ENCODE data around the gene UPB1.
A peak's percentile ranks its signal among the peaks of the same experiment; 100 is the strongest.

The UPB1 gene

DNA sequence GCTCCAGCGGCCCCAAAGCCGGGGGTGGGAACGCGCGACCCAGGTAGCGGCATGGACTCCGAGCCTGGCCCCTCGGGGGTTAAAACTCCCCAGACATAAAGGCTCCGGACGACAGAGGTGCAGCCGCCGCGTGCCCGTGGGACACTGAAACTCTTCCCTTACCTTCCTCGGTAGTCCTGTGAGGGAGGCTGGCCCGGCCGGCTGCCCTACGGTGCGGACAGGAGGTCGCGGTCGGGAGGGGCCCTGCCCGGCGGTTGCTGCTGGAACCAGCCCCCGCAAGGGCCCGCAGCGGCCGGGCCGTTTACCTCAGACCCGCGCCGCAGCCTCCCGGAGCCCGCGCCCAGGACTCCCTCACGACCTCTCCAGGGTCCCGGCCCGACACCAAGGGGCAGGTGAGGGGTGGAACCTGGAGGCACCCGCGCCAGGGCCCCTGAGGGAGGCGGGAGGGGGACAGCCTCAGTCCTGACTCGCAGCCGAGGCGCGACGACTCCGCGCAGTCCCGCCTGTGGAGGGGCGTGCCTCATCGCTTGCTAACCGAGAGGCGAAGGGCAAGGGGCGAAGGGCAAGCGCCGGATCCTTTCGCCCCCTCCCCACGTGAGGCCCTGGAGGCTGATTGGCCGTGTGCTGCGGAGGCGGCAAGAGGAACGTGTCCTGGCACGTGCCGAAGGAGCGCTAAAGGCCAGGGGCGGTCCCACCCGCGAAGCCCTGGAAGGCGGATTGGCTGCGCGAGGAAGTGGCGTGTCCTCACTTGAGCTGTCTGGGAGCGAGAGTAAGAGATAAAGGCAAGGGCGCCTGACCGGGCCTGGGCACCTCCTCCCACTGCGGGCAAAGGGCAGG is at the start of gene UPB1:
Gene UPB1, plus strand, starts transcription at position 805 of the 837 bp plus-strand sequence. CDS start 72 bp downstream, outside the sequence.
- Histone ChIP-seq H3K9ac (no peak within 1 kb of the TSS), H3K79me2 (no peaks in the 10 kb centered on the region), H3K27me3 (ENCODE audit: control insufficient read depth, insufficient read depth, low read length) (no peaks in the 10 kb centered on the region), H3K36me3 (ENCODE audit: control insufficient read depth, insufficient read depth, low read length) (no peaks in the 10 kb centered on the region), H3K9me3 (ENCODE audit: control insufficient read depth, low read length) (no peaks in the 10 kb centered on the region), H3K4me2 (ENCODE audit: low read length) (peak within 1 kb of the TSS; percentile 59), H3K4me1 (no peaks in the 10 kb centered on the region), H2AFZ (peak within 1 kb of the TSS; percentile 53), H3K27ac (no peak within 1 kb of the TSS), H3K4me3 (ENCODE audit: low read depth, low read length) (no peak within 1 kb of the TSS)
- TF ChIP-seq, protein P1, sequence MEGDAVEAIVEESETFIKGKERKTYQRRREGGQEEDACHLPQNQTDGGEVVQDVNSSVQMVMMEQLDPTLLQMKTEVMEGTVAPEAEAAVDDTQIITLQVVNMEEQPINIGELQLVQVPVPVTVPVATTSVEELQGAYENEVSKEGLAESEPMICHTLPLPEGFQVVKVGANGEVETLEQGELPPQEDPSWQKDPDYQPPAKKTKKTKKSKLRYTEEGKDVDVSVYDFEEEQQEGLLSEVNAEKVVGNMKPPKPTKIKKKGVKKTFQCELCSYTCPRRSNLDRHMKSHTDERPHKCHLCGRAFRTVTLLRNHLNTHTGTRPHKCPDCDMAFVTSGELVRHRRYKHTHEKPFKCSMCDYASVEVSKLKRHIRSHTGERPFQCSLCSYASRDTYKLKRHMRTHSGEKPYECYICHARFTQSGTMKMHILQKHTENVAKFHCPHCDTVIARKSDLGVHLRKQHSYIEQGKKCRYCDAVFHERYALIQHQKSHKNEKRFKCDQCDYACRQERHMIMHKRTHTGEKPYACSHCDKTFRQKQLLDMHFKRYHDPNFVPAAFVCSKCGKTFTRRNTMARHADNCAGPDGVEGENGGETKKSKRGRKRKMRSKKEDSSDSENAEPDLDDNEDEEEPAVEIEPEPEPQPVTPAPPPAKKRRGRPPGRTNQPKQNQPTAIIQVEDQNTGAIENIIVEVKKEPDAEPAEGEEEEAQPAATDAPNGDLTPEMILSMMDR (IDR thresholded peaks at IDR 0.05), result no peak

DNA sequence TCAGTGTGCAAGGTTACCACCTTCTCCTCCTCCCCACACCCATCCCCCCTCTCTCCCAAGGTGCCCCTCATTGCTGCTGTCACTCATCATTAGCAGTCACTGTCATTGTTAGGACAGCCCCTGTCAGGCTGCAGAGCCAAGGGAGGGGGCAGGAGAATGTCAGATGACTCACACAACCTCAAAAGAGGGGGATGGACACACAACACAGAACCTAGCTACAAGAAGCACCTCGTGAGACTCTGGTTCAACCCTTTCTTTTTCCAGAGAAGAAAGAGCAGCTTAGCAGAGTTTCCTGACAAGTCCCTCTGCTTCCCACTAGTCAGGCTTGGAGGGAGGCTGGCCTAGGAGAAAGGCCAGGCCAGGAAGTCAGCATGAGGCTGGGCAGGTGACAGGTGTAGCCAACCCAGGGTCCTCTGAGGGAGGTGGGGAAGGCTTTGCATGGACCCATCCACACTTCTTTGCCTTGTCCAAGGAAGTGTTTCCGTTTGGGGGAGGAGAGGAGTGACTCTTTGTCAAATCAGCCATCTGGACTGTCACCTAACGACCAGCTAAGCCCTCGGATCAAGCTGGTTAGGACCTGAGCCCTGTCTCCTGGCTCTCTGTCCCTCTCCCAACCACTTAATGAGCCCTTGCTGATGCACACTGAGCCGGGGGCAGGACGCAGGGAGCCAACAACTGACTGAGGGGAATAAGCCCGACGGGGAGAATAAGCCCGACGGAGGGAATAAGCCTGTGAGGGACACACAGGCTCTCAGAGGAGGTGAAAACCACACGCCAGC is 49.5 kb upstream of the UPB1 start:
- Histone ChIP-seq H3K9ac (no peak overlapping the region), H3K27ac (no peak overlapping the region), H3K4me2 (ENCODE audit: low read length) (no peak overlapping the region), H3K27me3 (ENCODE audit: control insufficient read depth, insufficient read depth, low read length) (no peaks in the 10 kb centered on the region), H3K9me3 (ENCODE audit: control insufficient read depth, low read length) (no peaks in the 10 kb centered on the region), H3K36me3 (ENCODE audit: control insufficient read depth, insufficient read depth, low read length) (no peaks in the 10 kb centered on the region), H2AFZ (no peak overlapping the region), H3K4me1 (no peaks in the 10 kb centered on the region), H3K4me3 (ENCODE audit: low read depth, low read length) (no peak overlapping the region), H3K79me2 (no peaks in the 10 kb centered on the region)
- TF ChIP-seq, protein P1 (IDR thresholded peaks at IDR 0.05), result no peak

DNA sequence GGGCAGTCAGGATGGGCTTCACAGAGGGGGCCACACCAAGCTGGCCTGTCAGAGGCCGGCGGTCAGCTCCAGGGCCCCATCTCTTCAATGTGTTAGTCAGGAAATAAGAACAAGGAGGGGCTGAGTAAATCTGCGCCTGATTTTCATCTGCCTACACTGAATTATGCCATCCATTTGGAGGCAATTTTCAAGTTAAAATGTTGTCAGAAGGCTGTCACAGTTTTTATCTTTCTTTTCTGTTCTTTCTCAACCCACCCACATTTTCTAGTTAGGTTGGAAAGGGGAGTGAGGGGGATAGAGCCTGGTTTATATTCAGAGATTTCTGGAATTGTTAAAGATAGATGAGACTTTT is 48.9 kb upstream of the UPB1 start:
- Histone ChIP-seq H3K4me2 (ENCODE audit: low read length) (no peak overlapping the region), H3K4me3 (ENCODE audit: low read depth, low read length) (no peak overlapping the region), H3K79me2 (no peaks in the 10 kb centered on the region), H3K4me1 (no peaks in the 10 kb centered on the region), H3K27ac (no peak overlapping the region), H3K27me3 (ENCODE audit: control insufficient read depth, insufficient read depth, low read length) (no peaks in the 10 kb centered on the region), H2AFZ (no peak overlapping the region), H3K9ac (no peak overlapping the region), H3K9me3 (ENCODE audit: control insufficient read depth, low read length) (no peaks in the 10 kb centered on the region), H3K36me3 (ENCODE audit: control insufficient read depth, insufficient read depth, low read length) (no peaks in the 10 kb centered on the region)
- TF ChIP-seq, protein P1 (IDR thresholded peaks at IDR 0.05), result no peak

DNA sequence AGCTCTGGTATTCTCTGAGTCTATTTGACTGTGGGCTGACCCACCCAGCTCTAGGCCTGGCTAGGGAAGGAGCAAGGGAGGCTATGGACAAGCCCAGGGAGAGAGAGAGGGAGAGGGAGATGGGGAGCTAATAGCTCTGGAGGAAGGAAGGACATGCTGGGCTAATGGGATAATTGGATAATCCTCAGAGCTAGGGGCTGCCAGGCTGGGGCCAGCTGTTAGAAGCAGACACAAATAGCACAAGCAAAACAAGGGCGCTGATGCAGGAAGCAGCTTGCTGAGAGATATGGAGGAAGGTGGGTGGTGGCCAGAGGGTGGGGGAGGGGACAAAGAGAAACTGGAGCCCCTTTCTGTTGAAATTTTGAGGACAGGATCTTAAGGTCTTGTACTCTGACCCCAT is 44.5 kb upstream of the UPB1 start:
- no peak overlapping the region for H3K4me2 ChIP-seq (ENCODE audit: low read length)
- no peak overlapping the region for H3K9ac ChIP-seq
- H3K27ac ChIP-seq, result no peak overlapping the region
- H3K79me2 ChIP-seq, result no peaks in the 10 kb centered on the region
- H3K36me3 ChIP-seq (ENCODE audit: control insufficient read depth, insufficient read depth, low read length), result no peaks in the 10 kb centered on the region
- H3K4me1 ChIP-seq, result no peaks in the 10 kb centered on the region
- no peaks in the 10 kb centered on the region for H3K27me3 ChIP-seq (ENCODE audit: control insufficient read depth, insufficient read depth, low read length)
- no peak overlapping the region for H3K4me3 ChIP-seq (ENCODE audit: low read depth, low read length)
- H3K9me3 ChIP-seq (ENCODE audit: control insufficient read depth, low read length), result no peaks in the 10 kb centered on the region
- TF ChIP-seq, protein P1 (IDR thresholded peaks at IDR 0.05), result no peak
- no peak overlapping the region for H2AFZ ChIP-seq
